ENCODE results near the gene PACS1. TPM values are rescaled to one million over a fixed set of nuclear protein-coding genes. Genes with fewer than 3 reads are reported as not detected.

PACS1 gene
- total RNA-seq, 1 experiment from 2014 or later: 17.8 TPM

DNA sequence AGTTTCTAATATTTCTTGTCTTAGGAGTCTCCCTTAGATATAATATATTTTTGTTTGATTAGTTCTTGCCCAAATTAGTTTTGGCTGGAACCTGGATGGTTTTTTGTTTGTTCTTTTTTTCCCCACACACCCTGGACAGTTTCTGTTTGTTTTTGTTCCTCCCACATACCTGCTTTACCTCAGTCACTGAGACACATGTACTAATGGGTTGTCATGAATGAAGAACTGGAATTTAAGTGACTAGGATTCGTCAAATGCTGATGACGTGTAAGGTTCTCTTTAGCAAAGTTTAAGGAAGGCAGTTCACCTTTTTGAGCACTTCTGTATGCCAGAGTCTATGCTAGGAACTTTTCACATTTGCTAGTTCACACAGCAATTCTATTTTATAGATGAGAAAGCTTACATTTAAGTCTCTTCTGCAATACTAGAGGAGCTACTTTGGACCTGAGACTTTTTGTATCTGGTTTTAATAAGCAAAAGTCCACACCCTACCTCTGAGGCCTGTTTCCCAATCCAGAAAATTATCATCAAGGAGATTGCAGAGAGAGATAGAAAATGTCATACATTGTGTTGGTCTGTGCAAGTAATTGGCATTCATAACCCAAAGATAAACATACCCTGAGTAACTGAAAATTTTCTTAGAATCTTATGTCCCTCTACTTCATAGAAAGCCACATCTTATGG is 111.7 kb downstream of the PACS1 start:
- no peak for DNase-seq (ENCODE audit: low read depth)

DNA sequence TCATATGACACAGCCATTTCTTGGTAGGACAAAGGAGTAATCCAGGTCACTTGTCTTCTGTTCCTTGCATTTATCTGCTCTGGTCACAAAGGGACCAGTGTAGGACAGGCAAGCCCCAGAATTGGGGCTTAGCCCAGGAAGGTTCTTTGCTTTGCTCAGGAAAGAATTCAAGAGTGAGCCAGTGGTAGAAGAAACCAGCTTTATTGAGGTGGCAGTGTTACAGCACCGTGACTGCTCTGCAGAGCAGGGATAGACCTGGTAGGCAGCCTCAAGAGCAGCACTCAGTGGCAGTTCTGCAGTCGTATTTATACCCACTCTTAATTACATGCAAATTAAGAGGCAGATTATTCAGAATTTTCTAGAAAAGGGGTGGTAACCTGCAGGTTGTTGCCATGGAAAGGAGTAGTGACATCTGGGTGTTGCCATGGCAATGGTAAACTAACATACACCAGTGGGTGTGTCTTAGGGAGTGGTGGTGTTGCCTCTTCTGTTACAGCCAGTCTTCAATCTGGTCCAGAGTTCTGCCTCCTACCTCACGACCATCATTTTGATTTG is 113.5 kb downstream of the PACS1 start:
- no peak for DNase-seq (ENCODE audit: low read depth)

DNA sequence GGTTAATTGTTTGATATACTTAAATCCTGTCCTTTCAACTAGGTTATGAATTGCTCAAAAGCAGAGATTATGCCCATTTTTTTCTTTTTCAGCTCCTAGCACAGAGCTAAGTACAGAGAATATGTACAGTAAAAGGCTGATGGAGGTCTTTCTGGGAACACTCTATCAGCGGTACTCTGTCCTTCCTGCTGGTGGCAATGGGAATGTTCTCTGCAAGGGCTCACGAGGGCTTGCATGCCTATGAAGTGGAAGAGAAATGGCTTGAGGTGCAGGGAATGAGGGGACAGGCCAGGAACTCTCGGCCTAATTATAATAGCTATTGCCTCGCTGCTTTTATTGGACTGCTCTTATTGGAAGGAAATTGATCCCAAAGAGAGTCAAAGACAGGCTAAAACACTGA is 114.7 kb downstream of the PACS1 start:
- DNase-seq (ENCODE audit: low read depth): no peak

DNA sequence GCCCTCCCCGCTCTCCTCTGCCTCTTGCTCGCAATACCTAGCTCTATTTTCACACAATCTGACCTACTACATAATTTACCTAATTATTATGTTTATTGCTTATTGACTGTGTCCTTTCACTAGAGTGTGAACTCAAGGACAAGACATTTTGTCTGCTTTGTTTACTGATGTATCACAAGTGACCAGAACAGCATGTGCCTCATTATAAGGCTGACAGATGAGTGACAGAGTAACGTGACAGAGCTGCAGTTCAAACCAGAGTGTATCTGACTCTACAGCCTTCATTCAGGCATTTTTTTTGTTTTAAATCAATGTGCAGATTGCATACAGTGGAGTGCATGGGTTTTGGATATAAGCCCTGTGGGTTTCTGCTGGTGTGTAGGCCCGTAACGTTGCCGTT is 116.4 kb downstream of the PACS1 start:
- DNase-seq (ENCODE audit: low read depth): no peak

DNA sequence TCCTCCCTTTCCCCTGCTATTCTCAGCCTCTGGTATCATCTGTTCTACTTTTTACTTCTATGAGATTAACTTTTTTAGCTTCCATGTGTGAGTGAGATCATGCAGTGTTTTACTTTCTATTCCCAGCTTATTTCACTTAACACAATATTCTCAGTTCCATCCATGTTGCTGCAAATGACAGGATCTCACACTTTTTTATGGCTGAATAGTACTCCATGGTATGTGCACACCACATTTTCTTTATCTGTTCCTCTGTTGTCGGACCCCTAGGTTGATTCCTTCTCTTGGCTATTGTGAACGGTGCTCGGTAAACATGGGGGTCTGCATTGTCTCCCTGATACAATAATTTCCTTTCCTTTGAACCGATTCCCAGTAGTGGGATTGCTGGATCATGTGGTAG is 117.4 kb downstream of the PACS1 start:
- DNase-seq (ENCODE audit: low read depth): no peak

DNA sequence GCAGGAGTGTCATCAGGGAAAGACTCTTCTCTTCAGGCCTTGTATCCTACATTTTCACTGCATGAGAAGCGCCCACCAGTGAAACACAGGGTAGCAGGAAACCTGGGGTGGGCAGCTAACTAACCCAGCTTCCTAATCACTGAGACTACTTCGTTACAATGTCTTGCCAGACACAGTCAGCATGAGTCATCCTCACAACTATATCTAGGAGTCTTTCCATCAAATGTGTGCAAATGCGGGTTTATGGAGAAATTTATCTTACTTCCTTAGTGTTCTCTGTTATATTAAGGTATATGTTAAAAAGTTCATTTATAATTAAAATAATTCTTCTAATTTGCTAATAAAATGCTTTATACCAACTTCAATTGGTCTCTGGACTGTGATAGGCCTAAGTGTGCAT is 118.5 kb downstream of the PACS1 start:
- DNase-seq (ENCODE audit: low read depth): peak; percentile 71

DNA sequence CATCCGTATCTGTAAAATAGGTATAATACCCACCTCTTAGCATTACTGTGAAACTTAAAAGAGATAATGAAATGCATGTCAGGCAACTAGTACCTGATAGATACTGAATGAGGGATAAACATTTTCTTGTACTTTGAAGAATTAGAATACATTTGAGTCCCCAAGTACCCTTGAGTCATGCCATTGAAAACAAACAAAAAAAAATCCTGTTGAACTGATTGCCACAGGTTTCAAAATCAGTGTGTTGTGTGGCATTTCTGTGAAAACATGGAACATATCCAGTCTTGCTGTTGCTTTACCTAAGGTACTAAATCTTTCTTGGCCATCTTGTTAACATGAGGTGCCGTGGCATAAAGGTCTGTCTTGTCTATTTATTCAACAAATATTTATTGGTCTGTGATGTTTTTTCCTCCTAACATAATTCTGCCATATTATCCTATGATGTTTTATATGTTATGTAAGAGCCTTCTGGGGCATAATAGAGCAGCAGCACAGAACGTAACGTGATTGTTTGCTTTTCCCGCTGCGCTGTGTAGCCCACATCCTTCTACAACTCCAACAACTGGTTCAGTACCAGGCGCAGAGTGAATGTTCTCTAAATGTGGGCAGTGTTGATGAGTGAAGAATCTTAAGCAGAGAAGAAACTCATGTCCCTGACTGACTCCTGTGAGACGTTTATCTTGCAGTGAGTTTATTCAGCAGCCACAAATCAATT is 119.1 kb downstream of the PACS1 start:
- DNase-seq (ENCODE audit: low read depth): no peak

DNA sequence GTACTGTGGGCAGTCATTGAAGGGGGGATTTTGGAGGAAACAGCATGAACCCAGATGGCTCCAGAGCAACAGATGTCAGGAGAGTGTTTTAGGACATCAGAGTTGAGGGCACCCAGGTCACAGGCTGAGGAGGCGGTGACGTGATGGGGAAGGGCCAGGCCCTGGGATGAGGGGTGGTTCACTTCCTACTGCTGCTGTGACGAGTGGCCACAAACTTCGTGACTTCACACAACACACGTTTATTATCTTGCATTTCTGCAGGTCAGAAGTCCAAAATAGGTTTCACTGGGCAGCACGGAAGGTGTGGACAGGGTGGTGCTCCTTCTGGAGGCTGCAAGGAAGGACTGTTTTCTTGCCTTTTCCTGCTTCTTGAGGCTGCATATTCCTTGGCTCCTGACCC is 120.7 kb downstream of the PACS1 start:
- DNase-seq (ENCODE audit: low read depth): no peak

DNA sequence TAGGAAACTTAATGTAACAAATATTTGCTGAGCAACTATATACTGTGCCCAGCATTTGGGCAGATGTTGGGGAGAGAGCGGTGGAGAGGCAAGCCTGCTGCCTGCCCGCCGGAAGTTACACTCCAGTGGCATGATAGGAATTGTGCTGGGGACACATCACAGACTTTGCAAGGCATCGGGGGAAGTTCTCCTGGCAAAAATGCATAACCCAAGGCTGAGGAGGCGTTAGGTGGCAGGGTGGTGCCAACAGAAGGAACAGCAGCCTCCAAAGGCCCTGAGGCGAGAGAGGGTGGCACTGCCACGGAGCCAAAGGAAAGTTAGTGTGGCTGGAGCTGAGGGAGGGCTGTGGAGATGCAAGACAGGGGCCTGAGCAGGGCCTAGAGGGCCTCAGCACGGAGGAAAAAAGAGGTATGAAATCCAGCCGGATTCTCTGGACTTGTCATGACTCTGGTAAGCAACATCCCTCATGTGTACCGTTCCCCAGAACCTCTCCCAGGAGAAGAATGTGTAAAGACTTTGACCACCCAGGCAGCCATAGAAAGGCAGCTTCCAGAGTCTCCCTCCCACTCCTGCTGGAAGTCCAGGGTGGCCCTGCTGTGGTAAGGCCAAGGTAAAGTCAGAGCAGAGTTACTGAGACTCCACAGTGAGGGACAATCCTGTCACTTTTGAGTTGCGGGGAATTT is 122.2 kb downstream of the PACS1 start:
- no peak for DNase-seq (ENCODE audit: low read depth)

DNA sequence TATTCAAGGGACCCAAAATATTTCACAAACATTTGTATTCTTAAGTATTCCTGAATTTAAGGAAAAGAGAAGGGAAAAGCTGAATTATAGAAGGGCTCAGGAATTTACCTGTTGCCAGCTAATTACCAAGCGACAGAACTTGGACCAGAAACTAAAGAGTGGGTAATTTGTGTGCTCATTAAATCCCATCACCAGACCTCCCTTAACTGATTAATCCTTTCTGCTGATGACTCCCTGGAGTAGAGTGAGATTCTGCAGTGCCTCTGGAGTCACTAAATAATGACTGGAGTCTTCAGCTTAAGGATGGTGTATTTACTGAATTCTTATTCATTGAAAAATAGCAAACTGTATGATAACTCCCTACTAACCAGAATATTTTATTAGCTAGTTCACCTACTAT is 124.3 kb downstream of the PACS1 start:
- no peak for DNase-seq (ENCODE audit: low read depth)

DNA sequence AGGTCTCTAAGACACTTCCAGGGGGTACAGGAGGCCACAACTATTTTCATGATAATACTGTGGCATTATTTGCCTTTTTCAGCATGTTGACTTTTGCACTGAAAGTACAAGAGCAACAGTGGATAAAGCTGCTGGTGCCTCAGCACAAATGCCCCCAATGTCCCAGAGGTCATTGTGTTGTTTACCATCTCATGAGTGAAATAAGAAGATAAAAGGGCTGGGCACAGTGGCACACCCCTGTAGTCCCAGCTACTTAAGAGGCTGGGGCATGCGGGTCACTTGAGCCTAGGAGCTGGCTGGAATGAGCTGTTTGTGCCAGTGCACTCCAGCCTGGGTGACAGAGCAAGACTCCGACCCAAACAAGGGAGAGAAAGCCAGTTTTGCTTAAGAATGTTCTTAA is 125.8 kb downstream of the PACS1 start:
- no peak for DNase-seq (ENCODE audit: low read depth)

DNA sequence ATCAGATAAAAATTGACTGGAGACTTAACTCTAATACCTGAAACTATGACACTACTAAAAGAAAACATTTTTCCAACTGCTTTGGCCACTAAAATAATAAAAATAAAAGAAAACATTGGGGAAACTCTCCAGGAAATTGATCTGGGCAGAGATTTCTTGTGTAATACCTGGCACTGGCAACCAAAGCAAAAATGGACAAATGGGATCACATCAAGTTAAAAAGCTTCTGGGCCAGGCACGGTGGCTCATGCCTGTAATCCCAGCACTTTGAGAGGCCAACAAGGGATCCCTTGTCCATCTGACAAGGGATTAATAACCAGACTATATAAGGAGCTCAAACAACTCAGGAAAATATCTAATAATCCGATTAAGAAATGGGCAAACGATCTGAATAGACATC is 133.8 kb downstream of the PACS1 start:
- DNase-seq (ENCODE audit: low read depth): no peak

DNA sequence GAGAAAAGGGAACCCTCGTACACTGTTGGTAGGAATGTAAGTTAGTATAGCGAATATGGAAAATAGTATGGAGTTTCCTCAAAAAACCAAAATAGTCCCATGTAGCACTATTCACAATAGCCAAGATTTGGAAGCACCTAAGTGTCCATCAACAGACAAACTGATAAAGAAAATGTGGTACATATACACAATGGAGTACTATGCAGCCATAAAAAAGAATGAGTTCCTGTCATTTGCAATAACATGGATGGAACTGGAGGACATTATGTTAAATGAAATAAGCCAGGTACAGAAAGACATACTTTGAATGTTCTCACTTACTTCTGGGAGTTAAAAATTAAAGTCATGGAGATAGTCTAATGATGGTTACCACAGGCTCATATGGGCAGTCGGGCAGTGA is 134.3 kb downstream of the PACS1 start:
- DNase-seq (ENCODE audit: low read depth): no peak

DNA sequence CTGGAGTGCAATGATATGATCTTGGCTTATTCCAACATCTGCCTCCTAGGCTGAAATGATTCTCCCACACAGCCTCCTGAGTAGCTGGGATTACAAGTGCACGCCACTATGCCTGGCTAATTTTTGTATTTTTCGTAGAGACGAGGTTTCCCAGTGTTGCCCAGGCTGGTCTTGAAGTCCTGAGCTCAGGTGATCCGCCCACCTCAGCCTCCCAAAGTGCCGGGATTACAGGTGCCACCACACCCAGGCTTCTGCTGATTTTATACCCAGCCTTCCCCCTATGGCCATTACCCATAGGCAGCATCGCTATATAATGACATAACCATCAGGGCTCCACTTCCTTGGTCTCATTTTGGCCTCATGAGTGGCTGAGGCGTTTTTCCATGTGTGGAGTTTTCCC is 137.7 kb downstream of the PACS1 start:
- no peak for DNase-seq (ENCODE audit: low read depth)

DNA sequence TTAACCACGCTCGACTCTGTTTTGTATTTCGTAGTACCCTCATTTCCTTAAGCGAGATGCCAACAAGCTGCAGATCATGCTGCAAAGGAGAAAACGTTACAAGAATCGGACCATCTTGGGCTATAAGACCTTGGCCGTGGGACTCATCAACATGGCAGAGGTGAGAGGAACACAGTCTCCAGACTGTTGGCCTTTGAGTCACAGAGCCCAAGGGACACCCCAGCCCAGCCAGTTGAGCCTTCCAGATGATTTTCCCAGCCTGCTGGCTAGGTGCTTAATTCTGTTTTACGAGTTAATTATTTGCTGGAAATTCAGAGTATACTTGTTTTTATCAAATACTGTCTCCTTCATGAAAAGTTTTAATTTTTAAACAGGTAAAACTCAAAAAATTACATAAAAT is 141.0 kb downstream of the PACS1 start:
- DNase-seq (ENCODE audit: low read depth): no peak

DNA sequence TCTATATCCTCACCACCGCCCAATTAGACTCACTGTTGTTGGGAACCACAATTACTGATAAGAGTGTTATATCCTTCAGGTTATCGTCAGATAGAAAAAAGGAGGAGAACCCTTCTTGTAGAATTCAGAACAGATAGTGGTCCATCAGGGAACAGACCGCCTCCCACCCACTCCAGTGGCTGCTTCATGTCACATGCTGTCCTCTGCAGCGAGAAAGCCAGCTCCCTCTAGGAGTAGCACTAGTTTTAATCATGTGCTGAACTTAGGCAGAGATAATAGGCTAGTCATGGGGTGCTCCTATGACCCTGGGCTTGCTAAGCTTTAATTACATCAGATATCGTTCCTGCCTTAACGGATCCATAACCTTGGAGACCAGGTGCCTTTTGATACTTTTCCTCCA is 146.8 kb downstream of the PACS1 start:
- DNase-seq (ENCODE audit: low read depth): no peak

DNA sequence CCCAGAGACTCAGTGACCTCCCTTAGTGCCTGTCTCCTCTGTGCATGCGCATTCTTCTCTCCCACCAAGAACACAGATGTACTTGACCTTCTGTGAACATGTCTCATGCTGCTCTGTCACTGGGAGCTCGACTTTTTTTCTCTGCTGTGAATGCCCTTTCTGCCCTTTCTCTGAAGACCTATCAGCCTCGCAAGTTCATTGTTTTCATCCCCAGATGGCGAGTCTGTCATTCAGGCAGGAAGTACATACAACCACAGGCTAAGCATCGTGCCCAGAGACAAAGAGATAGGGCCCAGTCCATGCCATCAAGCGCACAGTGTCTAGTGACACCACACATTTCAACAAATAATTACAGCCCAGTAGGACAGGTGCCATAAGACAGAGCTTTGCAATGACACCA is 148.0 kb downstream of the PACS1 start:
- no peak for DNase-seq (ENCODE audit: low read depth)

DNA sequence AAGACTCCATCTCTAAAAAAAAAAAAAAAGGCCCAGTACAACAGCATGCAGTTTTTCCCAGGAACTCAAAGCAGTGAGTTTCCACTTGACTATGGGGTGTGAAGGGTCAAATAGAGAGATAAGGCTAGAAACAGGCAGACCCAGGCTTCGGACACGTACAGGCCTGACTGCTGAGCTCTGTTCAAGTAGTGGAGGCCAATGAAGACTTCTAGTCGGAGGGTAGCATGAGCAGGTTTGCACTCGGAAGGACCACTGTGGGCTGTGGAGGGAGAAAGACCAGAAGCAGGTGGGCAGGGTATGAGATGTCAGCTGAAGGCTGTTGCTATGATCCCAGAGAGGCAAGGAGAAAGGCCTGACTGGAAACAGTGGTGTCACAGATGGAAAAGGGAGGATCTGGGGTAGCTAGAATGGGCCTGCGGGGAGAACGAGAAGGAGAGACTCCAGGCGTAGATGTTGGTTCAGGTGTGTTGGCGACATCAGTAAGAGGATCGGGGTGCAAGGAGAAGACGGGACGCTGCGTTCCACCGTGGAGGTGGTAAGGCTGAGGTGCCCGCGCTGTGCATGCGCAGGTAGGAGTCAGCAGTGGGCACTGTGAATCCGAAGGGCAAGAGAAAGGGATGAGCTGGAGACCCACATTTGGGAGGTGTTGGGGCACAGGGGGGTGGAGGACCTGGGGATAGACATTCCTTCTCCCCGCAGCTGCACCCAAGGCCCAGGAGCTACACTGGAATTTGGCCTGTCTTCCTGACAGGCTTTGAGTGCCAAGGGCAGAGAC is 149.0 kb downstream of the PACS1 start:
- no peak for DNase-seq (ENCODE audit: low read depth)

DNA sequence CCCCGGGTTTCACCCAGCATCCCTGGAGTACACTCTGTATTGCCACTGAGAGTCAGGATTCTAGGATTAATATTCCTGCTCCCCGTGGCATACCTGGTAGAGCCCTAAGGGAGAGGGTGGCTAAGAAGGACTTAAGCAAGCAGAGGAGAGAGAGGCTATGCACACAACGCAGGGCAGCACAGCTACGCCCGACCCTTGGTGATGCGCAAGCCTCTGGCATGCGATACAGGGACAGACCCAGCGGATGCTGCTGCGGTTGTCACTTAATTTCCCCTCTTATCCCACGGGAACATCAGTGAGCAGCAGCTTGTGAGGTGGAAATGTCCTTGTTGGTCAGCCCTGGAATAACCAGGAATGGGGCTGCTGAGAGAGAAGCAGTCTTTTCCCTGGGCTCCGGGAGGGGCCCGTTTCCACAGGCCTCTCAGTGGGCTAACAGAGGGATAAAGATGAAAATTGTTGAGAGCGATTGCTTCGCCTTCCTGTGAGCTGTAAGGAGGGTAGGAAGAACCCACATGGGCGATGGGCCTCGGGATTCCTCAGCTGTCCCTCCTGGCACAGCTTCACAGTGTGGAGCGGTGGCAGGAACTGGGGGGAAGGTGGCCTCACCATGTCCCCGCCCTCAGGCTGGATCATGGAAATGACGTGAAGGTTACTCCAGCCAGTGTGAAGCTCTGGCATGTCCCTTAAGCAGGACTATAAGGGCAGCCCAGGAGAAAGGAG is 149.9 kb downstream of the PACS1 start:
- DNase-seq (ENCODE audit: low read depth): no peak

DNA sequence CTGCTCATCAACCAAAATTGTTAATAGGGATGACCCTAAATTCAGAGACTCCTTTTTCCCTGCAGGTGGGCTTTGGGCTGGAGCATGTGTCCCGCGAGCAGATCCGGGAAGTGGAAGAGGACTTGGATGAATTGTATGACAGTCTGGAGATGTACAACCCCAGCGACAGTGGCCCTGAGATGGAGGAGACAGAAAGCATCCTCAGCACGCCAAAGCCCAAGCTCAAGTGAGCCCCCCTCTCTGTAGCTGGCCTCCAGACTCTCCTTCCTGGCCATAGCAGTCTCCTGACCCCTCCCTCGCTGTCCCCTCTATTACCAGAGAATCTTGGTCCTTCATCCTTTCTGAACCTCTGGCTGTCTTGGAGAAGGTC is 150.5 kb downstream of the PACS1 start:
- DNase-seq (ENCODE audit: low read depth): no peak

DNA sequence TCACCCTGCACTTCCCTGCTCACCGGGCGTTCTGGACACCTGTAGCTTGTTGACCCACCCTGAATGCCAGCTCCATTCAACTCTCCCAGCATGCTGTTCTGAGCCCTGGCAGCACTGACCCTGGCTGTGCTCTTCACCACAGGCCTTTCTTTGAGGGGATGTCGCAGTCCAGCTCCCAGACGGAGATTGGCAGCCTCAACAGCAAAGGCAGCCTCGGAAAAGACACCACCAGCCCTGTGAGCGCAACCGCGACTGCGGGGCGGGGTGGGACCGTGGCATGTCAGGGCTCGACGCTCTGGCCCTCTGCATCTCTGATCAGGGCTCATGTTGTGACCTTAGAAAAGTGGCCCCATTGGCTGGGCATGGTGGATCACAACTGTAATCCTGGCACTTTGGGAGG is 150.9 kb downstream of the PACS1 start:
- DNase-seq (ENCODE audit: low read depth): no peak

Measured in HT1080 (cell line).